Measurements from ENCODE around the gene TMPRSS5.
"Not testable (repeated sequence)": the region's sequence is repeated elsewhere in the genome, so short reads cannot be mapped to it uniquely, and the experiment has no call there.

TMPRSS5 gene

DNA sequence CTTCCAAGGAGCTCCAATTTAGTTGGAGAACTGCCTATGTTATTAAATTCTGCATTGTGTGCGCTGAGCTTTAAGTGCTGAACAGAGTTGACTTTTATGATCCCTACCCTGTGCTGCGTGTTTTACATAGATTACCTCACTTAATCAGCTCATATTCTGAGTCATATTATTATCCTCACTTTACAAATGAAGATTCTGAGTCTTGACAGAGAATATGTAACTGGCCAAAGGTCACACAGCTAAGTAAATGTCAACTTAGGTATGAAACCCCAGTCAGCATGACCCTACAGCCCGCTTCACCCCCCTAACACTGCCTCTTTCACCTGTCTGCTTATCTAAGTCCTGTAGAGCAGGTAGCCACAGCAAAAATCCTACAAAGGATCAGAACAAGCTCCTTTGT lies 19.8 kb upstream of the TMPRSS5 start:
- DNase-seq (ENCODE audit: low read depth, low spot score) = no peak
- TF ChIP-seq YY1 (IDR thresholded peaks at IDR 0.05; ENCODE audit: insufficient read depth, insufficient read length) (no peak), ZNF274 (IDR thresholded peaks at IDR 0.05; ENCODE audit: low read depth, low read length) (no peak), SUZ12 (IDR thresholded peaks at IDR 0.05; ENCODE audit: extremely low read depth, insufficient read depth, insufficient read length) (no peak)
- no peaks in the 10 kb centered on the region for H3K36me3 ChIP-seq (ENCODE audit: insufficient read depth, insufficient read length, low read length)
- no peak overlapping the region for H3K9ac ChIP-seq (ENCODE audit: insufficient read length, low read depth)
- no peaks in the 10 kb centered on the region for H3K27me3 ChIP-seq (ENCODE audit: insufficient read depth, insufficient read length)
- H3K4me1 ChIP-seq (ENCODE audit: insufficient read depth, insufficient read length) = no peaks in the 10 kb centered on the region
- no peak overlapping the region for H3K4me3 ChIP-seq (ENCODE audit: insufficient read length, low read depth)
- no peaks in the 10 kb centered on the region for H3K9me3 ChIP-seq (ENCODE audit: insufficient read depth, low read length)

DNA sequence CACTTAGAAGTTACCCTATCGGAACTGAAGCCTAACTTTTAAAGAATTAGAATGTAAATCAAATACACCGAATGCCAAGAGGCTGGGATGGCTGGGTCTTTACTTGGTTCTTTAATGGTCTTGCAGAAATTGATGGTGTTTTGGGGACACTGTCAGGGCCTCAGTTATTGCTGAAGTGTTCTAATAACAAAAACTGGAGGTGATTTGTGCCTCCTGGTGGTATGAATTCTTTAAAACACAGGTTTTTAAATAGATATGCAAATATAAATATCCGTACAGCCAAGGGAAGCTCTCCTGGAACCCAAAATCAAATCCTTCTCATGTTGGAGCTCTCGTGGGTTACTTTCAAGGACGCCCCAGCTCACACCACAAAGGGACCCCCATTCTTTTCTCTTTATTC lies 19.3 kb upstream of the TMPRSS5 start:
- H3K27me3 ChIP-seq (ENCODE audit: insufficient read depth, insufficient read length) = no peaks in the 10 kb centered on the region
- TF ChIP-seq YY1 (IDR thresholded peaks at IDR 0.05; ENCODE audit: insufficient read depth, insufficient read length) = no peak
- no peak for TF ChIP-seq SUZ12 (IDR thresholded peaks at IDR 0.05; ENCODE audit: extremely low read depth, insufficient read depth, insufficient read length)
- no peak for TF ChIP-seq ZNF274 (IDR thresholded peaks at IDR 0.05; ENCODE audit: low read depth, low read length)
- H3K9me3 ChIP-seq (ENCODE audit: insufficient read depth, low read length) = no peaks in the 10 kb centered on the region
- DNase-seq (ENCODE audit: low read depth, low spot score) = no peak
- H3K9ac ChIP-seq (ENCODE audit: insufficient read length, low read depth) = no peak overlapping the region
- no peaks in the 10 kb centered on the region for H3K4me1 ChIP-seq (ENCODE audit: insufficient read depth, insufficient read length)
- no peak overlapping the region for H3K4me3 ChIP-seq (ENCODE audit: insufficient read length, low read depth)
- no peaks in the 10 kb centered on the region for H3K36me3 ChIP-seq (ENCODE audit: insufficient read depth, insufficient read length, low read length)

DNA sequence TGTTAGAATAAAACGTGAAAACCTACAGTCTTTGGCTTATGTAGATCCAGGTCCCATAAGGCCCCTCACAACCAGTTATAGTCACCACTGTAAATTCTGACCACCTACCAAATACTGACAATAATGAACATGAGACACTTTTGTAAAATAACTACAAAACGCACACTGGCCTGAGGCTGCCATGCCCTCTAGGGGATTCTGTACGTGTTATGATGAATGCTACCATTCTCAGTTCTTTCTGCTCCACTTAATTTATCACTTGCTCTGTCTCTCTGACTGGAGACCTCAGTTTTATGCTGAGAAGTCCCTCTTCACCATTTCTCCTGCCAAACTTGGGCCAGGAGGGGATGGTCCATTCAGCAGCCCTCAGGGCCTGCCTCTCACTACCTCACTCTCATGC lies 18.7 kb upstream of the TMPRSS5 start:
- no peaks in the 10 kb centered on the region for H3K36me3 ChIP-seq (ENCODE audit: insufficient read depth, insufficient read length, low read length)
- no peak overlapping the region for H3K4me3 ChIP-seq (ENCODE audit: insufficient read length, low read depth)
- H3K4me1 ChIP-seq (ENCODE audit: insufficient read depth, insufficient read length) = no peaks in the 10 kb centered on the region
- no peaks in the 10 kb centered on the region for H3K9me3 ChIP-seq (ENCODE audit: insufficient read depth, low read length)
- TF ChIP-seq SUZ12 (IDR thresholded peaks at IDR 0.05; ENCODE audit: extremely low read depth, insufficient read depth, insufficient read length) (no peak), YY1 (IDR thresholded peaks at IDR 0.05; ENCODE audit: insufficient read depth, insufficient read length) (no peak)
- DNase-seq (ENCODE audit: low read depth, low spot score) = no peak
- no peak overlapping the region for H3K9ac ChIP-seq (ENCODE audit: insufficient read length, low read depth)
- no peaks in the 10 kb centered on the region for H3K27me3 ChIP-seq (ENCODE audit: insufficient read depth, insufficient read length)

DNA sequence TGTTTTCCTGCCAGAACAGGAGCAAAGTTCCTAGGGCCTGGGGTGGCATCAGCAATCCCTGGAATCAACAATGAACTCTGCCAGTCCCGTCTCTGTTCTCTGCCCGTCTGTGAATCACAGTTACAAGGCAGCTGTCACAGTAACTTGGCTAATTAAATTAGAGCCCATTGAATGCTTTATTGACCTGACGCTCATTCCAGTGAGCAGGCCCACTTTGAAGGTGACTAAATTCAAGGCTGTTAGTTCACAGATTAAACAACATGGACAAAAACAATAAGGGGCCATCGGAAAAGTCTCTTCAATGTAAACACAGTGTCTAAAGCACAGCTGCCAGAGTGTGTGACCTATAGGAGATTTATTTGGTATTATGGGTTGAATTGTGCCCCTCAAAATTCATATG lies 17.7 kb upstream of the TMPRSS5 start:
- Histone ChIP-seq H3K9ac (ENCODE audit: insufficient read length, low read depth) (no peak overlapping the region), H3K27me3 (ENCODE audit: insufficient read depth, insufficient read length) (no peaks in the 10 kb centered on the region), H3K36me3 (ENCODE audit: insufficient read depth, insufficient read length, low read length) (no peaks in the 10 kb centered on the region), H3K4me3 (ENCODE audit: insufficient read length, low read depth) (no peak overlapping the region), H3K4me1 (ENCODE audit: insufficient read depth, insufficient read length) (no peaks in the 10 kb centered on the region), H3K9me3 (ENCODE audit: insufficient read depth, low read length) (no peaks in the 10 kb centered on the region)
- TF ChIP-seq SUZ12 (IDR thresholded peaks at IDR 0.05; ENCODE audit: extremely low read depth, insufficient read depth, insufficient read length) = no peak
- TF ChIP-seq YY1 (IDR thresholded peaks at IDR 0.05; ENCODE audit: insufficient read depth, insufficient read length) = no peak
- no peak for TF ChIP-seq ZNF274 (IDR thresholded peaks at IDR 0.05; ENCODE audit: low read depth, low read length)
- no peak for DNase-seq (ENCODE audit: low read depth, low spot score)

DNA sequence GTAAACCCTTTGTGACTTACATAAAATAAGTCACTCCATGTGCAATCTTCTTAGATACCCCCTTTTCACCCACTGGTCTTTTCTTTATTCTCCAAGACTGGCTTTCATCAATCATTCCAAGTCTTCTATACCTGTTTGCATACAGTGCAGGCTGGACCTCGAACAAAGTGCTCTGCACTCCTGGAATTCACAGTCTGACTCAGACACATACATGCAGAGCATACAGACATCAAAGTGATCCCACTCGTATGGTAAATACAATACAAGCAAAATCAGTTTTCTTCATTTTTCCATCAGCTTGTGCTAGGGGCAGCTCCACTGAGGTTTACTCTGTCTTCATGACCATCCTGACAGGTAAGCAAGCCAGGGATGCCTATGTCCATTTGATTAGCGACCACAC lies 16.8 kb upstream of the TMPRSS5 start:
- H3K9me3 ChIP-seq (ENCODE audit: insufficient read depth, low read length) = no peaks in the 10 kb centered on the region
- no peak for DNase-seq (ENCODE audit: low read depth, low spot score)
- H3K4me3 ChIP-seq (ENCODE audit: insufficient read length, low read depth) = no peak overlapping the region
- no peaks in the 10 kb centered on the region for H3K36me3 ChIP-seq (ENCODE audit: insufficient read depth, insufficient read length, low read length)
- H3K27me3 ChIP-seq (ENCODE audit: insufficient read depth, insufficient read length) = no peaks in the 10 kb centered on the region
- H3K4me1 ChIP-seq (ENCODE audit: insufficient read depth, insufficient read length) = no peaks in the 10 kb centered on the region
- H3K9ac ChIP-seq (ENCODE audit: insufficient read length, low read depth) = no peak overlapping the region
- TF ChIP-seq ZNF274 (IDR thresholded peaks at IDR 0.05; ENCODE audit: low read depth, low read length) = no peak
- no peak for TF ChIP-seq SUZ12 (IDR thresholded peaks at IDR 0.05; ENCODE audit: extremely low read depth, insufficient read depth, insufficient read length)
- no peak for TF ChIP-seq YY1 (IDR thresholded peaks at IDR 0.05; ENCODE audit: insufficient read depth, insufficient read length)

DNA sequence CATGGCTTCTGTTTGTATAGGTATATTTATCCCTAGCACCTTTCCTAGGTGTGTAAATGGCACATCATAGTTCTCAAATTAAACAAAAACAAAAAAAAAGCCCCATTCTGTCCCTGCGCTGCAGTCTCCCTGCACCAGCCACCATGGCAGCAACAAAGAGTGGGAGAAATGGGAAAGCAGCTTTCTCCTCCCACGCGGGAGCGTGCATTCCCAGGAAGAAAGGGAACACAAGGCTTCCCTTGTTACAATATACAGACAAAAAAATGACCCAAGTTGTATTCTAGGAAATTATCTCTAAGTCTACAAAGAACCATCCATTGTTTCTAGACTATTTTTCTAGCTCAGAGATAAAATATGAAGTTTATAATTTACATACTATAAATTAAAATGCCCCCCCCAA lies 16.1 kb upstream of the TMPRSS5 start:
- H3K4me3 ChIP-seq (ENCODE audit: insufficient read length, low read depth) = no peak overlapping the region
- H3K27me3 ChIP-seq (ENCODE audit: insufficient read depth, insufficient read length) = no peaks in the 10 kb centered on the region
- no peaks in the 10 kb centered on the region for H3K4me1 ChIP-seq (ENCODE audit: insufficient read depth, insufficient read length)
- no peak overlapping the region for H3K9ac ChIP-seq (ENCODE audit: insufficient read length, low read depth)
- H3K9me3 ChIP-seq (ENCODE audit: insufficient read depth, low read length) = no peaks in the 10 kb centered on the region
- DNase-seq (ENCODE audit: low read depth, low spot score) = no peak
- H3K36me3 ChIP-seq (ENCODE audit: insufficient read depth, insufficient read length, low read length) = no peaks in the 10 kb centered on the region
- no peak for TF ChIP-seq YY1 (IDR thresholded peaks at IDR 0.05; ENCODE audit: insufficient read depth, insufficient read length)
- TF ChIP-seq SUZ12 (IDR thresholded peaks at IDR 0.05; ENCODE audit: extremely low read depth, insufficient read depth, insufficient read length) = no peak
- TF ChIP-seq ZNF274 (IDR thresholded peaks at IDR 0.05; ENCODE audit: low read depth, low read length) = no peak

DNA sequence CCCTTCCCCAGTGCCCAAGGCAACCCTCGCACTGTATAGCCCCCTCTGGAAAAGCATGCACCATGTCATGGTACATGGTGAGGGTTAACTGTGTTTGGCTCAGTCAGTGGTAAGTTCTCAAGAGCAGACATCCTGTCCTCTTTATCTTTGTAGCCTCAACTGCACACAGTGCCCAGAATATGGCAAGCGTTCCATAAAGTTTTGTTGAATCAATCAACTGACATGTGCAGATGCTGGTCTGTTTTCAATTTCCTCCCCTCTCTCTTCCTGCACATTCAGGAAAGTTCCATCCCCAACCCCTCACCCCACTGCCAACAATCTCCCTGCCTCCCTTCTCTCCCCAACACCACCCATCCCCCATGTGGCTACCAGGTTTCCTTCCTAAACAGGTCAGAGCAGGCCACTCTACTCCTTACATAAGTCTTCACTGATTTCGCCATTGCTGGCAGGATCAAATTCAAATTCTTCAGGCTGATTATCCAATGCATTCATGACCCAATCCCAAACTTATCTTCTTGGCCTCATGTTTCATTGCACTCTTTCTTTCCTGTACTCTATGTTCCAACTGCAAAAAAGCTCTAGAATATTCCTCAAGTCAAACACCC lies 15.5 kb upstream of the TMPRSS5 start:
- Histone ChIP-seq H3K9me3 (ENCODE audit: insufficient read depth, low read length) (no peaks in the 10 kb centered on the region), H3K36me3 (ENCODE audit: insufficient read depth, insufficient read length, low read length) (no peaks in the 10 kb centered on the region), H3K4me3 (ENCODE audit: insufficient read length, low read depth) (no peak overlapping the region), H3K4me1 (ENCODE audit: insufficient read depth, insufficient read length) (no peaks in the 10 kb centered on the region), H3K9ac (ENCODE audit: insufficient read length, low read depth) (no peak overlapping the region), H3K27me3 (ENCODE audit: insufficient read depth, insufficient read length) (no peaks in the 10 kb centered on the region)
- DNase-seq (ENCODE audit: low read depth, low spot score) = no peak
- TF ChIP-seq SUZ12 (IDR thresholded peaks at IDR 0.05; ENCODE audit: extremely low read depth, insufficient read depth, insufficient read length) = no peak

DNA sequence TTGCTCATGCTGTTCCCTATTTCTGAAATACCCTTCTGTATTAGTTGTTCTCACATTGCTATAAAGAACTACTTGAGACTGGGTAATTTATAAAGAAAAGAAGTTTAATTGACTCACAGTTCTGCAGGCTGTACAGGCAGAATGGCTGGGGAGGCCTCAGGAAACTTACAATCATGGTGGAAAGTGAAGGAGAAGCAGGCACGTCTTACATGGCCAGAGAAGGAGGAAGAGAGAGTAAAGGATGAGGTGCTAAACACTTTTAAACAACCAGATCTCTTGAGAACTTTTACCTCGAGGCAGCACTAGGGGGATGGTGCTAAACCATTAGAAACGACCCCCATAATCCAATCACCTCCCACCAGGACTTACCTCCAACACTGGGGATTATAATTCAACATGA lies 14.4 kb upstream of the TMPRSS5 start:
- DNase-seq (ENCODE audit: low read depth, low spot score); H3K4me1 ChIP-seq (ENCODE audit: insufficient read depth, insufficient read length); H3K9ac ChIP-seq (ENCODE audit: insufficient read length, low read depth): not testable (repeated sequence)

More for the DNA sequence above, 14.4 kb upstream of the TMPRSS5 start:
- H3K9me3 ChIP-seq (ENCODE audit: insufficient read depth, low read length); H3K4me3 ChIP-seq (ENCODE audit: insufficient read length, low read depth); H3K36me3 ChIP-seq (ENCODE audit: insufficient read depth, insufficient read length, low read length); H3K27me3 ChIP-seq (ENCODE audit: insufficient read depth, insufficient read length): not testable (repeated sequence)

All from NT2/D1 (cell line).